Bronchial epithelial cell (primary cell): ENCODE data around the gene CNDP1. TPM values are rescaled to one million over a fixed set of nuclear protein-coding genes. Genes with fewer than 3 reads are reported as not detected.

Source experiments
- DNase-seq: peaks from one replicate; pipeline ENCODE4 v3.0.0-alpha.2; 2010; ENCODE audit warnings: low read depth
- FAIRE-seq: peaks from 2 replicates; lab custom pipeline; 2011; peaks lifted over from hg19 to GRCh38; lab: Jason Lieb, UNC
- H3K27me3 ChIP-seq: 2 replicates; pipeline ENCODE4 v1.5.1; 2011; ENCODE audit warnings: low read length; ENCODE audit not compliant: control insufficient read depth, insufficient read depth
- H3K36me3 ChIP-seq: 2 replicates; pipeline ENCODE4 v1.5.1; 2011; ENCODE audit warnings: low read length; ENCODE audit not compliant: control insufficient read depth, insufficient read depth
- H3K4me3 ChIP-seq: 2 replicates; pipeline ENCODE4 v1.5.1; 2011; ENCODE audit warnings: mild to moderate bottlenecking, low read depth, low read length, control low read depth
- total RNA-seq: library from RNA; depleted of rRNA; stranded (reverse); fragments of >200 nt; gene quantifications from 2 replicates; pipeline ENCODE4 v1.2.1, GENCODE V29; 2014
- TF ChIP-seq, protein P1 (sequence below): IDR thresholded peaks from 2 replicates; pipeline ENCODE4 v1.5.1; 2011; ENCODE audit warnings: mild to moderate bottlenecking, moderate library complexity, low read length, control low read depth, inconsistent platforms; ENCODE audit not compliant: insufficient read depth, severe bottlenecking

Gene CNDP1
- total RNA-seq, 1 donor from 2014 or later = not detected

DNA sequence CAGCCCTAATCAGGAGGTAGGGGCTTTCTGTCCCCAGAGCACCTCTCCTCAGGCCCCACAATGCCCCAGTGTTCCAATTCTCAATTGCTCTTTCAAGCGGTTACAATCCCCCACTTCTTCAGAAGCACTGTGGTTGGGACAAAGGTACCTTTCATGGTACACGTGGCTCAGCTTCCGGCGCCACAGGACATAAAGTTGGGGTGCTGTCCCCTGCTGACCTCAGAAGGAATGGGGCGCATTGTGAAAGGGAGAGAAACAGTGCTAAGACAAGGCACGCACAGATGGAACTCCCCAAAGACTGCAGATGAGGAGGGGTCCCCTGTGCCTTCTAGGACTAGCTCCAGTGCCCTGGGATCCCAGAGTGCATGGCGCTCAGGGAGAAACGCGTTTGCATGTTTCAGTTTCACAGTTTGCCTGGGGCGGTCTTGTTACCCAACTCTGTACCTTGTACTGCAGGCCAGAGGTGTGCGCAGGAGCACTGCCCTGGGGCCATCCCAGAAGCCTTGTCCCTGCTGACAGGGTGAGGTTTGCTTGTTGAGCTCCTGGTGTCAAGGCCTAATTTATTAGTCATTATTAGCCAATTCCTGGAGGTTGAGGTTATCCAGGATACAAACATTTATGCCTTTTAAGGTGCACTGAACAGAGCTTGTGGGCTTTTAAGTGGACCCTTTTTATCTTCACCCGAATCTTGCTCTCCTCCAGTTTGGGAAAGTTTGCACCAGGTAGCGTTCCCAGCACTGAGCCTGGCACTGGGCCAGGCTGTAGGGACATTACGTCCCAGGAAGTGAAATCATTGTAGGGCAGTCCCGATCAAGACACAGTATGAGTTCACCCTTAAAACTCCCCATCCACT lies 7.6 kb downstream of the CNDP1 start:
- Histone ChIP-seq H3K27me3 (no peaks in the 10 kb centered on the region), H3K36me3 (no peaks in the 10 kb centered on the region), H3K4me3 (no peak overlapping the region)
- TF ChIP-seq, protein P1, sequence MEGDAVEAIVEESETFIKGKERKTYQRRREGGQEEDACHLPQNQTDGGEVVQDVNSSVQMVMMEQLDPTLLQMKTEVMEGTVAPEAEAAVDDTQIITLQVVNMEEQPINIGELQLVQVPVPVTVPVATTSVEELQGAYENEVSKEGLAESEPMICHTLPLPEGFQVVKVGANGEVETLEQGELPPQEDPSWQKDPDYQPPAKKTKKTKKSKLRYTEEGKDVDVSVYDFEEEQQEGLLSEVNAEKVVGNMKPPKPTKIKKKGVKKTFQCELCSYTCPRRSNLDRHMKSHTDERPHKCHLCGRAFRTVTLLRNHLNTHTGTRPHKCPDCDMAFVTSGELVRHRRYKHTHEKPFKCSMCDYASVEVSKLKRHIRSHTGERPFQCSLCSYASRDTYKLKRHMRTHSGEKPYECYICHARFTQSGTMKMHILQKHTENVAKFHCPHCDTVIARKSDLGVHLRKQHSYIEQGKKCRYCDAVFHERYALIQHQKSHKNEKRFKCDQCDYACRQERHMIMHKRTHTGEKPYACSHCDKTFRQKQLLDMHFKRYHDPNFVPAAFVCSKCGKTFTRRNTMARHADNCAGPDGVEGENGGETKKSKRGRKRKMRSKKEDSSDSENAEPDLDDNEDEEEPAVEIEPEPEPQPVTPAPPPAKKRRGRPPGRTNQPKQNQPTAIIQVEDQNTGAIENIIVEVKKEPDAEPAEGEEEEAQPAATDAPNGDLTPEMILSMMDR = no peak
- peak; percentile 57 for DNase-seq
- FAIRE-seq = no peak

DNA sequence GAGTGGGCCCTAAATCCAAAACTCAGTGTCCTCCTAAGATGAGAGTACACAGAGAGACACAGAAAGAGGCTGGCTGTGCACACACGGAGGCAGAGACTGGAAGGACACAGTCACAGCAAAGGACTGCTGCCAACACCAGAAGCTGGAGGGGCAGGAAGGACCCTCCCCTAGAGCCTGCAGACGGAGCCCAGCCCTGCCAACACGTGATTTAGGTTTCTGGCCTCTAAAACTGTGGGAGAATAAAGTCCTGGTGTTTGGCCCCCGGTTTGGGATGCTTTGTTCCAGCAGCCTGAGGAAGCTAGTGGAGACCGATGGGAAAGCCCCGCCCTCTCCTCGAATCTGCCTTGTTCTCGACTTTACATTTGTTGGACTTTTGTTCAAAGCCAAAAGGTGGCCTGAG lies 10.6 kb downstream of the CNDP1 start:
- Histone ChIP-seq H3K36me3 (no peaks in the 10 kb centered on the region), H3K27me3 (no peaks in the 10 kb centered on the region), H3K4me3 (no peak overlapping the region)
- TF ChIP-seq, protein P1 = no peak
- FAIRE-seq = peak; percentile 66
- DNase-seq = no peak

DNA sequence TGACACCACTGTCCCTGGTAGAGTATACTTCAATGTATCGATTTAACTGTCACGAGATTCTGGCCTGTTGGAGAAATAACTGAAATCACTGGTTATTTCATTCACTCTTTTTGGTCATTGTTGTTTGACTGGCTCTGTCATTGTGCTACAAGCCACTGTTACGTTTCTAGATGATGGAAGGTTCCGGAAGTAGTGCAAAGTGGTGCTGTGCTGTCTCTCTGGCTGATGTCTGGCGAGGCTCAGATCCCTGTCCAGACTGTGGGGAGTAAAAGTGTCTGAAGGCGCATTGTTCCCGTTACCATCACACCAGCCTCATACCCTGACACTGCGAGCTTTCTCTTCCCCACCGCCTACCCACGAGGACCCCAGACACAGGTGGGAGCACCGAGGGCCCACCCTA lies 11.7 kb downstream of the CNDP1 start:
- H3K36me3 ChIP-seq = no peaks in the 10 kb centered on the region
- TF ChIP-seq, protein P1 = no peak
- DNase-seq (no peak), FAIRE-seq (no peak)
- H3K27me3 ChIP-seq = no peaks in the 10 kb centered on the region
- H3K4me3 ChIP-seq = no peak overlapping the region

DNA sequence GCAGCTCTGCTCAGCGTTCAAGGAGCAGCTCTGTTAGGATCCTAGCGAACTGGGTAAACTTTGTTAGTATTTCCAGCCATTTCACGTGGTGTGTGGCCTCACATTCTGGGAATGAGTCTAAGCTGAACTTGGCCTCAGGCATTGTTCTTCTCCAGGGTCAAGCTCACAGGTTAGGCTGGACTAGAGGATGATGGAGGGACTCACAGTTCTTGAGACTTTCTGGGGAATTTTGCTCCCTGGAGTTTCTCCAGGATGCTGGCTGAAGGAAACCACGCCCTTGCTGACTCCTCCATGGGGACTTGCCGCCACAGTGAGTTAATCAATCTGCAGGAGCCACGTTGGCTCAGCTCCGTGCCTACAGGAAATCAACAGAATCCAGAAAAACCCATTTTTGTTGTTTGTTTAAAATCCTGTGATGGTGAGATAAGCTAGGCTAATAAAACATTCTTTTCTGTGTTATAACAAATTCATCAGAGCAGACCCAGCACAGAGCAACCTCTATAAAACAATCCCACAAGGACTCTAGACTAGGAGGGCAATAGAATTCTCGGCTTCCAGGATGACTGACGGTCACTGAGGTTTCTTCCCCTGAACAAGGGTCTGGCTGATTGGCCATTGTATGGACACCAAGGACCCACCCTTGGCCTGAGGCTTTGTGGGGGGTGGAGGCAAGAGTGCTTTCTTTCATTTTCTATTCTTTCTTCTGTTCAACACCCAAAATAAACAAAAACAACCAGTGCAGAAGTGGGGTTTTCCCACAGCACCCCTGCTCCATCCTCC lies 12.6 kb downstream of the CNDP1 start:
- Histone ChIP-seq H3K36me3 (no peaks in the 10 kb centered on the region), H3K4me3 (no peak overlapping the region), H3K27me3 (no peaks in the 10 kb centered on the region)
- DNase-seq (peak; percentile 50), FAIRE-seq (no peak)
- TF ChIP-seq, protein P1 = no peak

DNA sequence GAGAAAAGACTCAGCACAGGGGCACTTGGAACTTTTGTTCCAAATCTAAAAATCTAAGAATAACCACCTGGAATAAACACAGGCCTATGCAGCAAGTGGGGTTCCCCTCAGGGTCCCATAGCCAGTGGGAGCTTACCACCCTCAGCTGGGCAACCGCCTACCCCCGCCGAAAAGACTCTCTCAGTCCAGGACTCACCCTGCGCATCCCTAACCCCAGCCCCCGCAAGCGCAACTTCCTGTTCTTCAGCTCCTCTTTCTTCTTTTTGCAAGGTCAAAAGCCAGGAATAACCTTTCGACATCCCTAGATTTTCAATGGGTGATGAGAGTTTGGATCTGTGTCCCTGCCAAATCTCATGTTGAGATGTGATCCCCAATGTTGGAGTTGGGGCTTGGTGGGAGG lies 13.6 kb downstream of the CNDP1 start:
- no peaks in the 10 kb centered on the region for H3K36me3 ChIP-seq
- no peak for DNase-seq
- FAIRE-seq = no peak
- TF ChIP-seq, protein P1 = no peak
- no peaks in the 10 kb centered on the region for H3K27me3 ChIP-seq
- no peak overlapping the region for H3K4me3 ChIP-seq
